ENCODE measurements around the gene E2F3.
A peak's percentile ranks its signal among the peaks of the same experiment; 100 is the strongest.

Gene E2F3

GRCh38 chr6:20401205-20402091 lies at the start of gene E2F3:
Gene E2F3, plus strand, starts transcription at chr6:20401879. Its CDS starts 354 bp downstream, at chr6:20402233.
- peak; percentile 100 for DNase-seq

GRCh38 chr6:20352346-20352745 lies 49.3 kb upstream of the E2F3 start:
- no peak for DNase-seq

- no peak for DNase-seq
Observed at GRCh38 chr6:20353134-20353533, 48.5 kb upstream of the E2F3 start.

GRCh38 chr6:20354366-20354765 lies 47.3 kb upstream of the E2F3 start:
- no peak for DNase-seq

- no peak for DNase-seq
Observed at GRCh38 chr6:20360471-20361119, 41.1 kb upstream of the E2F3 start.

GRCh38 chr6:20362623-20363022 lies 39.1 kb upstream of the E2F3 start:
- DNase-seq, result no peak

- DNase-seq, result no peak
Observed at GRCh38 chr6:20364327-20364726, 37.4 kb upstream of the E2F3 start.

- DNase-seq, result no peak
Observed at GRCh38 chr6:20365456-20365855, 36.2 kb upstream of the E2F3 start.

GRCh38 chr6:20366082-20366830 lies 35.4 kb upstream of the E2F3 start:
- peak; percentile 30 for DNase-seq

- no peak for DNase-seq
Observed at GRCh38 chr6:20367743-20368485, 33.8 kb upstream of the E2F3 start.

GRCh38 chr6:20370393-20370792 lies 31.3 kb upstream of the E2F3 start:
- no peak for DNase-seq

GRCh38 chr6:20370801-20371200 lies 30.9 kb upstream of the E2F3 start:
- no peak for DNase-seq

GRCh38 chr6:20375436-20375835 lies 26.2 kb upstream of the E2F3 start:
- DNase-seq, result no peak

GRCh38 chr6:20377623-20378265 lies 23.9 kb upstream of the E2F3 start:
- no peak for DNase-seq

GRCh38 chr6:20379231-20379630 lies 22.4 kb upstream of the E2F3 start:
- DNase-seq, result no peak

- DNase-seq, result no peak
Observed at GRCh38 chr6:20386218-20386617, 15.5 kb upstream of the E2F3 start.

- no peak for DNase-seq
Observed at GRCh38 chr6:20389066-20389465, 12.6 kb upstream of the E2F3 start.

GRCh38 chr6:20393297-20393696 lies 8.4 kb upstream of the E2F3 start:
- DNase-seq, result no peak

- no peak for DNase-seq
Observed at GRCh38 chr6:20399518-20399917, 2.2 kb upstream of the E2F3 start.

GRCh38 chr6:20400456-20401204 lies 1.0 kb upstream of the E2F3 start:
- peak; percentile 53 for DNase-seq

GRCh38 chr6:20402092-20402341 lies 338 bp downstream of the E2F3 start:
- DNase-seq, result no peak
